A549 treated with ZK216348 at 1 μM for 4 hours (cell line): Measurements from ENCODE around the gene CD63. TPM values are rescaled to one million over a fixed set of nuclear protein-coding genes. Genes with fewer than 3 reads are reported as not detected.

Source experiments
- total RNA-seq: library from RNA; stranded (reverse); fragments of 200-300 nt; extraction: Qiagen RNA extraction; gene quantifications from 5 replicates; pipeline ENCODE4 v1.2.3, GENCODE V29; 2022; ENCODE audit warnings: low read depth

Gene CD63
- 655 to 775 TPM (median 692 TPM) in 5 replicates for total RNA-seq

GRCh38 chr12:55728939-55729818, at the start of gene CD63:
CD63 (minus strand) TSS chr12:55729009; CDS start chr12:55728341, 668 bp downstream.

GRCh38 chr12:55742719-55743405, 14.1 kb upstream of the CD63 start, which contains the start of gene GDF11:
GDF11 (plus strand) TSS chr12:55743122; CDS start chr12:55743317, 195 bp downstream.

GRCh38 chr12:55720071-55720564, 8.7 kb downstream of the CD63 start, which contains the start of gene RDH5:
RDH5 (plus strand) TSS chr12:55720393; CDS start chr12:55721185, 792 bp downstream.

GRCh38 chr12:55715833-55716581, 12.8 kb downstream of the CD63 start, which contains the start of gene BLOC1S1:
BLOC1S1 (plus strand) TSS chr12:55716046; CDS start chr12:55716052, 6 bp downstream.

GRCh38 chr12:55707841-55708694, 20.7 kb downstream of the CD63 start, which contains the start of gene ITGA7:
ITGA7 (minus strand) TSS chr12:55707904; CDS start chr12:55707682, 222 bp downstream.

Other genes starting within 250 kb of the CD63 start
- gene OR6C68, start 236.6 kb downstream of the CD63 start, total RNA-seq, result not detected in 5 replicates
- not detected in 5 replicates for gene OR6C4, start 179.4 kb downstream of the CD63 start, total RNA-seq
- gene OR2AP1, start 156.5 kb downstream of the CD63 start, total RNA-seq, result not detected in 5 replicates
- not detected in 5 replicates for gene OR10P1, start 92.1 kb downstream of the CD63 start, total RNA-seq
- gene ITGA7, start 21.1 kb downstream of the CD63 start, total RNA-seq, result 0.88 to 2.2 TPM (median 1.7 TPM) in 5 replicates
- 115 to 152 TPM (median 141 TPM) in 5 replicates for gene BLOC1S1, start 13.0 kb downstream of the CD63 start, total RNA-seq
- 1.3 to 3.7 TPM (median 2.9 TPM) in 5 replicates for gene RDH5, start 8.6 kb downstream of the CD63 start, total RNA-seq
- 1.6 to 5.2 TPM (median 4.9 TPM) in 5 replicates for gene GDF11, start 14.1 kb upstream of the CD63 start, total RNA-seq
- gene SARNP, start 88.7 kb upstream of the CD63 start, total RNA-seq, result 87.9 to 174 TPM (median 93.1 TPM) in 5 replicates
- 77.5 to 103 TPM (median 99.1 TPM) in 5 replicates for gene ORMDL2, start 89.0 kb upstream of the CD63 start, total RNA-seq
- 19.9 to 25.3 TPM (median 23.0 TPM) in 5 replicates for gene DNAJC14, start 100.6 kb upstream of the CD63 start, total RNA-seq
- gene MMP19, start 113.9 kb upstream of the CD63 start, total RNA-seq, result 0.14 to 0.61 TPM (median 0.28 TPM) in 5 replicates
- 36.7 to 44.1 TPM (median 39.9 TPM) in 5 replicates for gene PYM1, start 198.9 kb upstream of the CD63 start, total RNA-seq
- 13.8 to 21.2 TPM (median 19.1 TPM) in 5 replicates for gene DGKA, start 202.2 kb upstream of the CD63 start, total RNA-seq
- 0.38 to 1.3 TPM (median 0.74 TPM) in 5 replicates for gene PMEL, start 237.0 kb upstream of the CD63 start, total RNA-seq
- gene CDK2, start 237.8 kb upstream of the CD63 start, total RNA-seq, result 48.3 to 60.3 TPM (median 53.6 TPM) in 5 replicates
- gene RAB5B, start 245.1 kb upstream of the CD63 start, total RNA-seq, result 26.3 to 38.7 TPM (median 35.1 TPM) in 5 replicates